GM12864 (cell line): Measurements from ENCODE around the gene GOLGA8B.
"Not testable (repeated sequence)": the region's sequence is repeated elsewhere in the genome, so short reads cannot be mapped to it uniquely, and the experiment has no call there.

Experiments used
- DNase-seq: peaks from one replicate; pipeline ENCODE4 v3.0.0-alpha.2; 2011; ENCODE audit warnings: low read depth
- H3K4me3 ChIP-seq: 2 replicates; pipeline ENCODE4 v1.5.1; 2011; ENCODE audit warnings: mild to moderate bottlenecking, low read depth, low read length, control low read depth
- TF ChIP-seq, protein P1 (sequence below): IDR thresholded peaks from 2 replicates; pipeline ENCODE4 v1.5.1; 2011; ENCODE audit warnings: low read depth, mild to moderate bottlenecking, moderate library complexity, low read length, control low read depth, inconsistent platforms; ENCODE audit errors: missing control alignments

Gene GOLGA8B

DNA sequence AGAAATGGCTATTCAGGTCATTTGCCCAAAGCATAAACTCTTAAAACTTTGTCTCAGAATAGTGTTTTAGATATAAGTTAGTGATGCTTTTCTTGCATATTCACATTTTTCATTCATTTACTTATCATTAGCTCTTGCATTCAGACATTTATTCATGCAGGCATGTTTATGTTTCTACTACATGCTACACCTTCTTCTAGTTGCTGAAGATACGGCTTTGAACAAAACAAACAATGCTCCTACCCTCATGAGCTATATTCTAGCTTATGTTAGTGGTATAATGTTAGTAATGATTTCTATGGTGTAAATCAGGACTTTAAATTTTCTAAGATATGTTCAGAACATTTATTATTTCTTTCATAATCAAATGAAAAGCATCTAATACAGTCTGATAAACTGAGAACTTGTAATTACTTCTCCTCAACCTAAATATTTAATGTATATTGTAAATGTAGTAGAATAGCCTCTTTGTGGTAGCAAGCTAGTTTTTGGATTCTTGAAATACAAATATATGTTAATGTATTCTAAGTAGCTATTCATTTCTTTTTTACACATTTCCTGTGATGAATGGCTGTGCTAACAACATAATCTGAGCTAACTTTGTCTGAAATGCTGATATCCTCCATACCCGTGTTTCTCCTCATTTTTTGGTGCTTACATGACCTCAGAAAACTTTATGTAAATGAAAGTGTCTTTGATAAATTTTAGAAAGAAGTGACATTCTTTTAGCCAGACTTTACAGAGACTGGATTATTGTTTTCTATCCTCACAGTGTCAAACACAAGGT, 15.5 kb upstream of the GOLGA8B start:
- no peak overlapping the region for H3K4me3 ChIP-seq
- TF ChIP-seq, protein P1, sequence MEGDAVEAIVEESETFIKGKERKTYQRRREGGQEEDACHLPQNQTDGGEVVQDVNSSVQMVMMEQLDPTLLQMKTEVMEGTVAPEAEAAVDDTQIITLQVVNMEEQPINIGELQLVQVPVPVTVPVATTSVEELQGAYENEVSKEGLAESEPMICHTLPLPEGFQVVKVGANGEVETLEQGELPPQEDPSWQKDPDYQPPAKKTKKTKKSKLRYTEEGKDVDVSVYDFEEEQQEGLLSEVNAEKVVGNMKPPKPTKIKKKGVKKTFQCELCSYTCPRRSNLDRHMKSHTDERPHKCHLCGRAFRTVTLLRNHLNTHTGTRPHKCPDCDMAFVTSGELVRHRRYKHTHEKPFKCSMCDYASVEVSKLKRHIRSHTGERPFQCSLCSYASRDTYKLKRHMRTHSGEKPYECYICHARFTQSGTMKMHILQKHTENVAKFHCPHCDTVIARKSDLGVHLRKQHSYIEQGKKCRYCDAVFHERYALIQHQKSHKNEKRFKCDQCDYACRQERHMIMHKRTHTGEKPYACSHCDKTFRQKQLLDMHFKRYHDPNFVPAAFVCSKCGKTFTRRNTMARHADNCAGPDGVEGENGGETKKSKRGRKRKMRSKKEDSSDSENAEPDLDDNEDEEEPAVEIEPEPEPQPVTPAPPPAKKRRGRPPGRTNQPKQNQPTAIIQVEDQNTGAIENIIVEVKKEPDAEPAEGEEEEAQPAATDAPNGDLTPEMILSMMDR: no peak
- DNase-seq: no peak

DNA sequence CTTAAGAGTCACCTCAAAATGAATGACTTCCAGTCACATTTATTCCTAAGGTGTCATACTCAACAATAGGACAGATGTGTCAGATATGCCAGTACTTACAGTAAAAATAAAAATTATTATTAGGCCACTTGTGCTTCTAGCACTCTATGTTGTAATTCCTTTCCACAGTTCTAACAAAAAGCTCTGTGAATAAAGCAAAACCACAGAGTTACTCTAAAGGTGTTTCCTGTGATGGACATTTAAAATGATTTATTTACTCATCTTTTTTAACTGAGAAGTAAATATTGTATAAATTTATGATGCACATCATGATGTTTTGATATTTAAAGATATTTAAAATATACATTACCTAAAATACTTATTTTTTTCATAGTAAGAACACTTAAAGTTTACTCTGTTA, 13.9 kb upstream of the GOLGA8B start:
- no peak overlapping the region for H3K4me3 ChIP-seq
- TF ChIP-seq, protein P1: no peak
- no peak for DNase-seq

DNA sequence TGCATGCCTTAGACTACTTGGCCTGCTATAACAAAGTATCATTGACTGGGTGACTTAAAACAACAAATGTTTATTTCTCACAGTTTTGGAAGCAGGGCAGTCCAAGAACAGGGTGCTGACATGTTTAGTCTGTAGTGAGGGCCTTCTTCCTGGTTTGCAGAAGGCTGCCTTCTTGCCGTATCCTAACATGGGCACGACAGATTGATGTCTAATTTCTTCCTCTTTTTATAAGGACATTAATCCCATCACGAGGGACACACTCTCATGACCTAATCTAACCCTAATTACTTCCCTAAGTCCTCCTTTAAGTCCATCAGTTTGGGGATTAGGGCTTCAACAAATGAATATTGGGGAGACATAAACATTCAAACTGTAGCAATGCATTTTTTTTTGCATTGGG, 10.9 kb upstream of the GOLGA8B start:
- DNase-seq: no peak
- H3K4me3 ChIP-seq: no peak overlapping the region
- TF ChIP-seq, protein P1: no peak

DNA sequence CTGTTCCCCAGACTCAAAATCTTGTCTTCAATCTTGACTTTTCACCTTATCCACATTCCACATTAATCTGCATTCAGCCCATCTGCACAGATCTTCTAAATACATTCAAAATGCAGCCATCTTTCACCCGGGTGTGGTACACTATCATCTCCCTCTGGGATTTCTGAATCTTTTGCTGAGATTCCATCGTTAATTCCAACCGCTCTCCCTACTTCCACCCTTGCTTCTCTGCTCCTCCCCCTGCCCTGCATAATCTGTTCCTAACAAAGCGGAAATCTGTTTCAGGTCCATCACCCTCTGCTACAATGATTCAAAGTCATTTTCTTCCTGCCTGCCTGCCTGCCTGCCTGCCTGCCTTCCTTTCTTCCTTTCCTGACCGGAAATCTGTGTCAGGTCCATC, 7.9 kb upstream of the GOLGA8B start:
- TF ChIP-seq, protein P1: no peak
- H3K4me3 ChIP-seq: no peak overlapping the region
- no peak for DNase-seq

DNA sequence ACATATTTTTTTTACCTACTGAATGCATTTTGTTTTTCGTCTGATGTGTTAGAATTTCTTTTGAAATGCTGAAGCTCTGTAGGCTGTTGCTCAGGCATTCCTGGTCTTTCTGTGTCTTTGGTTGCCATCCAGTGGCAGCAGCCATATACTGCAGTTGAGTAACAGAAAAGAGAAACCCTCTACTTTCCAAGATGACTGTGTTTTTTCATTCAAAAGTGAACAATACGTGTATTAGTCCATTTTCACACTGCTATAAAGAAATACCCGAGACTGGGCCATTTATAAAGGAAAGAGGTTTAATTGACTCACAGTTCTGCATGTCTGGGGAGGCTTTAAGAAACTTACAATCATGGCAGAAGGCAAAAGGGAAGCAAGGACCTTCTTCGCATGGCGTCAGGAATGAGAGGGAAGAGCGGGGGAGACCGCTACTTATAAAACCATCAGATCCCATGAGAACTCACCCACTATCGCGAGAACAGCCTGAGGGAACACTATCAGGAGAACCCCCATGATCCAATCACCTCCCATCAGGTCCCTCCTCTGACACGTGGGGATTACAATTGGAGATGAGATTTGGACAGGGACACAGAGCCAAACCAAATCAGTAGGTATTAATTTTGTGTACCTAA, 4.7 kb upstream of the GOLGA8B start:
- no peak overlapping the region for H3K4me3 ChIP-seq
- DNase-seq: no peak

DNA sequence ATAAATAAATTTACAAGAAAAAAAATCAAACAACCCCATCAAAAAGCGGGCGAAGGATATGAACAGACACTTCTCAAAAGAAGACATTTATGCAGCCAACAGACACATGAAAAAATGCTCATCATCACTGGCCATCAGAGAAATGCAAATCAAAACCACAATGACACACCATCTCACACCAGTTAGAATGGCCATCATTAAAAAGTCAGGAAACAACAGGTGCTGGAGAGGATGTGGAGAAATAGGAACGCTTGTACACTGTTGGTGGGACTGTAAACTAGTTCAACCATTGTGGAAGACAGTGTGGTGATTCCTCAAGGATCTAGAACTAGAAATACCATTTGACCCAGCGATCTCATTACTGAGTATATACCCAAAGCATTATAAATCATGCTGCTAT, 2.5 kb upstream of the GOLGA8B start:
- H3K4me3 ChIP-seq, DNase-seq: not testable (repeated sequence)

More for the DNA sequence above, 4.7 kb upstream of the GOLGA8B start:
- TF ChIP-seq, protein P1: peak; percentile 73

DNA sequence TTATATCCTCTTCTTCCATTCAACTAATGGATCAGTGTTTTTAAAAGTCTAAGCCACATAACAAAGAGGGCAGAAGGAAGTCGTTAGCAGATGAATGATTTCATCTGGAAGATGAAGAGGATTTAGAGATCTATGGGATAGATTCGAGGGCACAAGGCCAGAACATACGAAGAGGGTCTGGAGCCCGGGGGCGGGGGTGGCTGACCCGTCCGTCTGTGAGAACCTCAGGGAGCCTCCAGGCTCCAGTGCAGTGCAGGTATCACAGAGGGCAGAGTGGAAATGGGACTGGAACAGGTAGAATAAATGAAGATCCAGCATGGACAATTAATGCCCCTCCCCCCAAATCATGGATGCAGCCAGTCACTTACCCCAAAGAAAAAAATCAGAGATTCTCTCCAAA, 1.5 kb upstream of the GOLGA8B start:
- TF ChIP-seq, protein P1: no peak
- no peak overlapping the region; the same call in 1 of the 2 replicates for H3K4me3 ChIP-seq
- no peak for DNase-seq
